Measurements from ENCODE around the gene ALDOB. TPM values are rescaled to one million over a fixed set of nuclear protein-coding genes. Genes with fewer than 3 reads are reported as not detected.
"Not testable (repeated sequence)": the region's sequence is repeated elsewhere in the genome, so short reads cannot be mapped to it uniquely, and the experiment has no call there.

Gene ALDOB
- total and polyA plus RNA-seq, 2 donors (not counting 3 experiments of a cell fraction or from before 2014, with no cell fraction given) = not detected

- H3K9ac ChIP-seq (replicated peaks; ENCODE audit: extremely low read depth, insufficient read depth, low read length) = no peak overlapping the region
- no peak overlapping the region for H3K4me2 ChIP-seq (ENCODE audit: insufficient read depth, low read length)
- ChIA-PET CTCF (interaction anchor here (0.7 to 2.6 kb wide), 15 partner anchors 8 to 786 kb away, joined by 3 to 26 read pairs (median 4); partner anchors contain the start of genes MRPL50, RNF20 and ZNF189), POLR2A (interaction anchor here (1.5 kb wide), 1 partner anchor 11 kb away, joined by 5 read pairs; the partner anchor contains the start of genes MRPL50 and ZNF189)
- H3K9me3 ChIP-seq (replicated peaks; ENCODE audit: control insufficient read depth, insufficient read depth, low read length) = no peaks in the 10 kb centered on the region
- H4K20me1 ChIP-seq (replicated peaks; ENCODE audit: control insufficient read depth, extremely low read depth, insufficient read depth, low read length) = peaks cover 7% of the 10 kb centered on the region
- intact Hi-C loops (cut with micrococcal nuclease) = loop anchor here (1.0 to 2.0 kb wide), 2 partner anchors 10 to 673 kb away; partner anchors contain the start of genes MRPL50 and ZNF189
- H3K79me2 ChIP-seq (ENCODE audit: control insufficient read depth, insufficient read depth, low read length) = peaks cover 17% of the 10 kb centered on the region
- dilution Hi-C loops (cut with MboI; ENCODE audit: extremely low pct_ligation_motif_present, low sequenced_read_pairs) = no loop called here
- no TSS peak for BruUV-seq (replicated peaks)
- no peak overlapping the region for H3K27ac ChIP-seq (ENCODE audit: insufficient read depth, low read depth, low read length)
- no peak for FAIRE-seq
- H3K9me1 ChIP-seq (replicated peaks; ENCODE audit: control insufficient read depth, extremely low read depth, insufficient read depth, low read length) = no peaks in the 10 kb centered on the region
- DNase-seq (ENCODE audit: low read depth, low spot score) = peak; percentile 50
- peaks cover 0 to 3% of the 10 kb centered on the region in 2 experiments for H3K36me3 ChIP-seq (ENCODE audit: control insufficient read depth in 2 of 2, extremely low read depth in 1 of 2, insufficient read depth in 2 of 2, low read length in 2 of 2)
- no peaks in the 10 kb centered on the region for H3K27me3 ChIP-seq (ENCODE audit: control insufficient read depth in 2 of 2, insufficient read depth in 2 of 2, low read length in 2 of 2)
- no peaks in the 10 kb centered on the region for H3K4me1 ChIP-seq (ENCODE audit: control insufficient read depth, extremely low read depth, insufficient read depth, low read length)
- H3K4me3 ChIP-seq (replicated peaks in 1 of 3; ENCODE audit: insufficient read depth in 1 of 3, low read depth in 1 of 3, low read length in 3 of 3) = no peak overlapping the region
- TF ChIP-seq MYC (IDR thresholded peaks at IDR 0.05; ENCODE audit: low read depth, low read length) (no peak), POLR2AphosphoS5 (IDR thresholded peaks at IDR 0.05; ENCODE audit: insufficient read depth, low read depth, low read length) (no peak), CTCF (IDR thresholded peaks at IDR 0.05; ENCODE audit: extremely low read depth in 1 of 2, insufficient read depth in 1 of 2, low read depth in 1 of 2, low read length in 2 of 2) (peak; percentile 47 to 51), EZH2 (IDR thresholded peaks at IDR 0.05; ENCODE audit: borderline replicate concordance, low read depth, low read length, severe bottlenecking) (no peak), MAX (IDR thresholded peaks at IDR 0.05; ENCODE audit: insufficient read depth, insufficient read length) (no peak), GATA2 (IDR thresholded peaks at IDR 0.05; ENCODE audit: insufficient read depth, insufficient read length, low read depth, low read length) (no peak), FOS (IDR thresholded peaks at IDR 0.05; ENCODE audit: borderline replicate concordance, insufficient read depth, low read length) (no peak), JUN (IDR thresholded peaks at IDR 0.05; ENCODE audit: borderline replicate concordance, insufficient read depth, insufficient read length, low read depth) (no peak)
- no peak overlapping the region for H2AFZ ChIP-seq (ENCODE audit: low read depth, low read length)
These were observed 47.6 kb downstream of the ALDOB start for GRCh38 chr9:101387871-101388506.

GRCh38 chr9:101384873-101385536 is 50.6 kb downstream of the ALDOB start, which contains the start of gene BAAT:
Gene BAAT, minus strand, starts transcription at chr9:101385006. Its CDS starts 13,602 bp downstream, at chr9:101371404.
- POLR2A ChIA-PET, CTCF ChIA-PET, FAIRE-seq: not testable (repeated sequence)

More at GRCh38 chr9:101384873-101385536, 50.6 kb downstream of the ALDOB start, which contains the start of gene BAAT:
- H3K79me2 ChIP-seq (ENCODE audit: control insufficient read depth, insufficient read depth, low read length); H3K4me3 ChIP-seq (replicated peaks in 1 of 3; ENCODE audit: insufficient read depth in 1 of 3, low read depth in 1 of 3, low read length in 3 of 3); DNase-seq (ENCODE audit: low read depth, low spot score); H3K9me1 ChIP-seq (replicated peaks; ENCODE audit: control insufficient read depth, extremely low read depth, insufficient read depth, low read length); H3K9ac ChIP-seq (replicated peaks; ENCODE audit: extremely low read depth, insufficient read depth, low read length); H3K9me3 ChIP-seq (replicated peaks; ENCODE audit: control insufficient read depth, insufficient read depth, low read length); H3K27me3 ChIP-seq (ENCODE audit: control insufficient read depth in 2 of 2, insufficient read depth in 2 of 2, low read length in 2 of 2); intact Hi-C loops (cut with micrococcal nuclease); H3K27ac ChIP-seq (ENCODE audit: insufficient read depth, low read depth, low read length); H2AFZ ChIP-seq (ENCODE audit: low read depth, low read length); H3K36me3 ChIP-seq (ENCODE audit: control insufficient read depth in 2 of 2, extremely low read depth in 1 of 2, insufficient read depth in 2 of 2, low read length in 2 of 2); H4K20me1 ChIP-seq (replicated peaks; ENCODE audit: control insufficient read depth, extremely low read depth, insufficient read depth, low read length); BruUV-seq (replicated peaks); H3K4me1 ChIP-seq (ENCODE audit: control insufficient read depth, extremely low read depth, insufficient read depth, low read length); dilution Hi-C loops (cut with MboI; ENCODE audit: extremely low pct_ligation_motif_present, low sequenced_read_pairs); H3K4me2 ChIP-seq (ENCODE audit: insufficient read depth, low read length): not testable (repeated sequence)
